GM23338 (cell line): Measurements from ENCODE around the gene LNP1.
A peak's percentile ranks its signal among the peaks of the same experiment; 100 is the strongest.

Experiments
- POLR2AphosphoS5 ChIP-seq: IDR thresholded peaks from 2 replicates; pipeline ENCODE4 v1.6.1; 2016; ENCODE audit warnings: antibody characterized with exemption, low read depth
- REST ChIP-seq: IDR thresholded peaks from one replicate; pipeline ENCODE4 v1.6.1; 2018; ENCODE audit warnings: antibody characterized with exemption; ENCODE audit not compliant: unreplicated experiment
- TF ChIP-seq, protein P1 (sequence below), 2 experiments: fragments of 200-600 bp in 1 of 2; sonication (generic) in 1 of 2; conservative IDR thresholded peaks; 2 replicates each; pipeline versions ENCODE4 v1.5.1 to v1.6.1; 2016 to 2017; ENCODE audit warnings: antibody characterized with exemption in 2 of 2, low read depth in 2 of 2, mild to moderate bottlenecking in 2 of 2, moderate library complexity in 1 of 2

GRCh38 chr3:100492059-100493006, 91.0 kb downstream of the LNP1 start, which contains the start of gene TMEM45A:
- TF ChIP-seq, protein P1, sequence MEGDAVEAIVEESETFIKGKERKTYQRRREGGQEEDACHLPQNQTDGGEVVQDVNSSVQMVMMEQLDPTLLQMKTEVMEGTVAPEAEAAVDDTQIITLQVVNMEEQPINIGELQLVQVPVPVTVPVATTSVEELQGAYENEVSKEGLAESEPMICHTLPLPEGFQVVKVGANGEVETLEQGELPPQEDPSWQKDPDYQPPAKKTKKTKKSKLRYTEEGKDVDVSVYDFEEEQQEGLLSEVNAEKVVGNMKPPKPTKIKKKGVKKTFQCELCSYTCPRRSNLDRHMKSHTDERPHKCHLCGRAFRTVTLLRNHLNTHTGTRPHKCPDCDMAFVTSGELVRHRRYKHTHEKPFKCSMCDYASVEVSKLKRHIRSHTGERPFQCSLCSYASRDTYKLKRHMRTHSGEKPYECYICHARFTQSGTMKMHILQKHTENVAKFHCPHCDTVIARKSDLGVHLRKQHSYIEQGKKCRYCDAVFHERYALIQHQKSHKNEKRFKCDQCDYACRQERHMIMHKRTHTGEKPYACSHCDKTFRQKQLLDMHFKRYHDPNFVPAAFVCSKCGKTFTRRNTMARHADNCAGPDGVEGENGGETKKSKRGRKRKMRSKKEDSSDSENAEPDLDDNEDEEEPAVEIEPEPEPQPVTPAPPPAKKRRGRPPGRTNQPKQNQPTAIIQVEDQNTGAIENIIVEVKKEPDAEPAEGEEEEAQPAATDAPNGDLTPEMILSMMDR (conservative IDR thresholded peaks at IDR 0.05; ENCODE audit: low read depth in 2 of 2), result no peak
- TF ChIP-seq REST, result no peak
- peak; percentile 77 for TF ChIP-seq POLR2AphosphoS5
